GM12865 (cell line): ENCODE measurements around the gene COL4A3.
"Not testable (repeated sequence)": the region's sequence is repeated elsewhere in the genome, so short reads cannot be mapped to it uniquely, and the experiment has no call there.

ENCODE experiments used
- DNase-seq: peaks from one replicate; pipeline ENCODE4 v3.0.0; 2010; ENCODE audit warnings: low read depth
- H3K4me3 ChIP-seq: 2 replicates; pipeline ENCODE4 v1.5.1; 2011; ENCODE audit warnings: mild to moderate bottlenecking, low read depth, low read length, control low read depth
- TF ChIP-seq, protein P1 (sequence below): IDR thresholded peaks from 2 replicates; pipeline ENCODE4 v1.5.1; 2011; ENCODE audit warnings: low read length, control low read depth, low read depth, inconsistent platforms; ENCODE audit not compliant: insufficient read depth; ENCODE audit errors: missing control alignments

Gene COL4A3

DNA sequence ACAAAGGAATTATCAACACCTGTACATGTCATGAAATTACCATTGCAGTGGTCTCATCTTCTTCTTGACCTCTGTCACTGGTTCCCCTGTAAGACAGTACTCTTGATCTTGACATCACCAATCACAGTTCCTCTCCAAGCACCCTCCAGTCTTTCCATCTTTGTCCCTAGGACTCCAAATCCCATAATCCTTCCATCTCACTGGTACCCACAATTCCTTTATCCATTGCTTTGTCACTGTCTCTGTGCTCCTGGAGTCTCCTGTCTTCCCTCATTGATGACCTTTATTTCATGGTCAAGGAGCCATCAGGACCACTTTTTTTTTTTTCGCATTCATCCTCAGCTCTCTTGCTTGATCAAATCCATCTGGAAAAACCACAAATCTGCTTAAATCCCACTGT is 56.7 kb downstream of the COL4A3 start:
- DNase-seq: no peak
- TF ChIP-seq, protein P1, sequence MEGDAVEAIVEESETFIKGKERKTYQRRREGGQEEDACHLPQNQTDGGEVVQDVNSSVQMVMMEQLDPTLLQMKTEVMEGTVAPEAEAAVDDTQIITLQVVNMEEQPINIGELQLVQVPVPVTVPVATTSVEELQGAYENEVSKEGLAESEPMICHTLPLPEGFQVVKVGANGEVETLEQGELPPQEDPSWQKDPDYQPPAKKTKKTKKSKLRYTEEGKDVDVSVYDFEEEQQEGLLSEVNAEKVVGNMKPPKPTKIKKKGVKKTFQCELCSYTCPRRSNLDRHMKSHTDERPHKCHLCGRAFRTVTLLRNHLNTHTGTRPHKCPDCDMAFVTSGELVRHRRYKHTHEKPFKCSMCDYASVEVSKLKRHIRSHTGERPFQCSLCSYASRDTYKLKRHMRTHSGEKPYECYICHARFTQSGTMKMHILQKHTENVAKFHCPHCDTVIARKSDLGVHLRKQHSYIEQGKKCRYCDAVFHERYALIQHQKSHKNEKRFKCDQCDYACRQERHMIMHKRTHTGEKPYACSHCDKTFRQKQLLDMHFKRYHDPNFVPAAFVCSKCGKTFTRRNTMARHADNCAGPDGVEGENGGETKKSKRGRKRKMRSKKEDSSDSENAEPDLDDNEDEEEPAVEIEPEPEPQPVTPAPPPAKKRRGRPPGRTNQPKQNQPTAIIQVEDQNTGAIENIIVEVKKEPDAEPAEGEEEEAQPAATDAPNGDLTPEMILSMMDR: no peak
- no peak overlapping the region for H3K4me3 ChIP-seq

DNA sequence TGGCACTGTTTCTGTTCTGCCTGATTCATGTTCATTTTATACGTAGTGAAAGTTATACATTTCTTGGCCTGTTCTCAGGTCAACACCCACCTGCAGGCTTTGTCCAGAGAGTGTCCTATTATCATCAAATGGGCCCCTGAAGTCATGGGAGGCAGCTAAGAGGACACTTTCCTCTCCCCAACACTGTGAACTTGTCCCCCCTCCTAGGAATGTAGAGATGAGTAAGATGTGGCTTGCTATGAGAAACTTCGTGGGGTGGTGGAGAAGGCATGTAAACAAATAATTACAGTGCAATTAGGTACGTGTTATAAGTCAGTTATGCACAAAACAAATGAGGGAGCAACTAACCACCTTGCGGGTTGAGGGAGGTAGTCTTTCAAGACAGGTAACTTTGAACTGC is 57.9 kb downstream of the COL4A3 start:
- TF ChIP-seq, protein P1: no peak
- DNase-seq: peak; percentile 8

DNA sequence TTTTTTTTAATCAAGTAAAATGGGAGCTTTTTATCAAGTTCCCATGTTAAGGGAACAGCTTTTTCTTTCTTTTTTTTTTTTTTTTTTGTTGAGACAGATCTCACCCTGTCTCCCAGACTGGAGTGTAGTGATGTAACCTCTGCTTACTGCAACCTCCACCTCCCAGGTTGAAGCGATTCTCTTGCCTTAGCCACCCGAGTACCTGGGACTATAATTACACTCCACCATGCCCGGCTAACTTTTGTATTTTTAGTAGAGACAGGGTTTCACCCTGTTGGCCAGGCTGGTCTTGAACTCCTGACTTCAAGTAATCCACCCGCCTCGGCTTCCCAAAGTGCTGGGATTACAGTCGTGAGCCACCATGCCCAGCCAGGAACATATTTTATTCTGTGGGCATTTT is 61.2 kb downstream of the COL4A3 start:
- H3K4me3 ChIP-seq, DNase-seq: not testable (repeated sequence)

More for the DNA sequence above, 57.9 kb downstream of the COL4A3 start:
- no peak overlapping the region for H3K4me3 ChIP-seq

DNA sequence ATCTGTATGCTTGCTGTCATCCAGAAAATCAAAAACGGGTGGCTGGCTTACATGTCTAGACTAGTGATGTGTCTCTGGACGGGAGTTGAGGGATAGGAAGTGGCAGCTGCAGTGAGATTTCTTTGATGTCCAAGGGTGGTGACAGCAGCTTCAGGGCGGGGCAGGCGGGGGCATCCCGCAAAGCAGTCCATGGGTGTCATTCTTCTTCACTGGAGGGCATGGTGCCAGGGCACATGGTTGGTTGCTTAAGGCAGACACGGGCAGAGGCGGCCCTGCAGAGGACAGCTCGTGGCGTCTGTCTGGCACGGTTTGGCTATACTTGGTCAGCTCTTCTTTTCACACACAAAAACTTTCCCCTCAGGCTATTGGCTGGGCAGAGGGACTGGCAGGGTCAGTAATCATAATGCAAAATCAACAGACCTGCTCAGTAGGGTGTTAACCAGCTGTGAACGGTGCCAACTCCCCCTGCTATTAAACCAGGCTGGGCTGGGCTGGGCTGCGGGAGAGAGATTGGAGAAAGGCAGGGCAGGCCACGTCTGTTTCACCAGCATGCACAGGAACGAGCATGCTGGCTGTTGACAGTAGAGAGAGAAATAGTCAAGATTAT is 63.7 kb downstream of the COL4A3 start:
- TF ChIP-seq, protein P1: no peak
- no peak for DNase-seq
- no peak overlapping the region for H3K4me3 ChIP-seq

DNA sequence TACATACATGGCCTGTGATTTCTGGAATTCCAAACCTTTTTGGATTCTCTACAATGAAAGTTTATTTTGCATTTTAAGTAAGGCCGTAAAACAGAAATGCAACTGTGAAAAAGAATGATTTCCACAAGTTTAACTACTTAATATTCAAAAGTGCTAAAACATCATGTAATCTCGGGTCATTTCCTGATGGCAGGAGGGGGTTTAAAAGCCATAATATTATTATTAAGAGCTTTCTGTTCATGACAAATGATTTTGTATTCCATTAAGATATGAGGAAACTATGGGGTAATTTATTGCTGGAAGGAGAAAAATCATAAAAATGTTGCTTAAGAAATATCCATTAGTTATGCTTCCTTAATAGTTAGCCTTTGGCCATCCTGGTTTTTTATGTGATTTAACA is 65.7 kb downstream of the COL4A3 start:
- no peak for DNase-seq
- no peak overlapping the region for H3K4me3 ChIP-seq
- TF ChIP-seq, protein P1: no peak

DNA sequence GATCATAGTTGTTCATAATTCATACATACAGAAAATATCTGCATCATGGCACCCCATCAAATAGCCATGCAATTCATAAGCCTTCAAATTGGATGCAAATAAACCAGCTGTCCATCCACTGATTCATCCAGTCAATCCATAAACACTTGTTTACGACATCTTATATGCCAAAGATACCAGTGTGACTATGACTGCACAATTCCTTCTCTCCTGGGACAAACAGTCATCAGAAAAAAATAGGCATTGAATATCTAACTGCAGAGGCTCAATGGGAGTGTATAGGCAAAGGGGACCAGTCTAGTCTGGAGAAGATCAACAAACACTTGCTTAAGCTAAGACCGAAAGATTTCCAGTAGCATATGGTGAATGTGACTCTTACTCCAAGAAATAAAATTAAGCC is 70.0 kb downstream of the COL4A3 start:
- no peak for DNase-seq
- no peak overlapping the region for H3K4me3 ChIP-seq
- TF ChIP-seq, protein P1: no peak

DNA sequence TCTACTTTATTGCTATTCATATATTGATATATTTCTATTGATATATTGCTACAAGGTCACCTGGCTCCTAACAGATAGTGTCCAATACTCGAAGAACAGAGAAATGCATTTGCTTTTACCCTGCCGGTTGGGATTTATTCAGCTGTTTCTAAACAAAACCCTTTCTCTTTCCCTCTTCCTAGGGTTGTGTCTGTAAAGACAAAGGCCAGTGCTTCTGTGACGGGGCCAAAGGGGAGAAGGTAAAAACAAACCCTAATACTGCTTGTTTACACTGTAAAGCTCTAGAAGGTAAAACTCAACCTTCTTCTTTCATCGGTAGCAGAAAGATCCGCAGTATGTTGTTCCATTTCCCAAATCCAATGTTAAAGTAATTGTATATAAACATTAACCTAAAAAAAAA is 73.4 kb downstream of the COL4A3 start:
- DNase-seq: no peak
- H3K4me3 ChIP-seq: no peak overlapping the region
- TF ChIP-seq, protein P1: no peak
